Medulla oblongata (tissue), 1 donor: ENCODE results near the gene POFUT2.

ENCODE experiments used
- DNase-seq: peaks from one replicate; pipeline ENCODE4 v3.0.0-alpha.2; 2015; ENCODE audit errors: extremely low spot score

POFUT2 gene

DNA sequence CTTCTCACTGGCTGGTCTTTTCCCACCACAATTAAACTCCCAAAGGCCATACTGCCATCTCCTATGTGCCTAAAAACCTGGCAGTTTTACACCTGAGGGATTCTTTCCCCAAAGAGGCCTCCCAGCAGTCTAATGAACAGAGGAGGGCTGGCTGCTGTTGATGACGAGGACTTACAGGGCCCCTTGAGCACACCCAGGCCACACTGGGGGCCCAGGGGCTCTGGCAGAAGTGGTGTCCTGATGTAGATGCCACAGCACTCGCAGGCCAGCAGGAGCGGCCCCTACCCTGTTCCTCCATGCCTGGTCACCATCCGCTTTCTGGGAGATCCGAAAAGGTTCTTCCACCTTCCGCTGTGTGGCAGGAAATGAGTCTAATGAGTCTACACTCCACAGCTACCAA, 24.2 kb downstream of the POFUT2 start:
- DNase-seq = no peak

- no peak for DNase-seq
Measured at GRCh38 chr21:45262616-45263015, 25.1 kb downstream of the POFUT2 start.

- no peak for DNase-seq
Measured at GRCh38 chr21:45262041-45262581, 25.6 kb downstream of the POFUT2 start.

DNA sequence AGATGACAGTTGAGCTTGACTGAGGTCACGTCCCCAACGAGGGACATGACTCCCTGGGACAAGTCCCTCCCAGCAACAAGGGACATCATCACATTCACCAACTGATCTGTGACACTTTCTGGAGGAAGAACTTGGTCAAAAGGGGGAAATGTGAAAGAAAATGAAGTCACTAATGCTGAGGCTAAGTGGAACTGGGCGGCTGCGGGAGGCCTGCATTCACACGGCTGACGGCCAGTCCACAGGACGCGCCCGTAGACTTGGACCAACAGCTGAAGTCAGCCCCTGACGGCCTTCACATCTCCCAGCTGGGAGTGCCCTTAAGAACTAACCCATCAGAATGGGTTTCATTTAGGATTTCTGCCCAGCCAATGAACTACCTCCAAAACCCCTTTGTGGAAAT, 26.6 kb downstream of the POFUT2 start:
- no peak for DNase-seq

GRCh38 chr21:45260191-45260825, 27.4 kb downstream of the POFUT2 start:
- no peak for DNase-seq

GRCh38 chr21:45259206-45259840, 28.4 kb downstream of the POFUT2 start:
- DNase-seq = no peak

DNA sequence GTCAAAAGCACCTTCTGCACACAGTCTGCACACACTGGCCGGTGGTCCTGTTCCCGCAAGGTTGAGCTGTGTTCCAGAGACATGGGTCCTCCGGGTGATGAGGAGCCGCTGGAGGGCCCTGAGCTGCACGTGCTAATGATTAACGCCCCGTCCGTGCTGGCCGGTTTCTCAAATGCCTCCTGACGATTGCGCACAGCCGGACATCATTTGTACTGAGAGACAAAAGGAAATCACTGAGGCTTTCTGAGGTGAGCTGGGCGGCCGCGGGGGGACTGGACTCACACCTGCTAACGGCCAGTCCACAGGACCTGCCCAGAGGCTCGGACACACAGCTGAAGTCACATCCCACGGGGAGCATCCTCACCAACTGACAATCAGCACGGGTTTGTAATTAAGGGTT, 29.2 kb downstream of the POFUT2 start:
- DNase-seq = no peak

DNA sequence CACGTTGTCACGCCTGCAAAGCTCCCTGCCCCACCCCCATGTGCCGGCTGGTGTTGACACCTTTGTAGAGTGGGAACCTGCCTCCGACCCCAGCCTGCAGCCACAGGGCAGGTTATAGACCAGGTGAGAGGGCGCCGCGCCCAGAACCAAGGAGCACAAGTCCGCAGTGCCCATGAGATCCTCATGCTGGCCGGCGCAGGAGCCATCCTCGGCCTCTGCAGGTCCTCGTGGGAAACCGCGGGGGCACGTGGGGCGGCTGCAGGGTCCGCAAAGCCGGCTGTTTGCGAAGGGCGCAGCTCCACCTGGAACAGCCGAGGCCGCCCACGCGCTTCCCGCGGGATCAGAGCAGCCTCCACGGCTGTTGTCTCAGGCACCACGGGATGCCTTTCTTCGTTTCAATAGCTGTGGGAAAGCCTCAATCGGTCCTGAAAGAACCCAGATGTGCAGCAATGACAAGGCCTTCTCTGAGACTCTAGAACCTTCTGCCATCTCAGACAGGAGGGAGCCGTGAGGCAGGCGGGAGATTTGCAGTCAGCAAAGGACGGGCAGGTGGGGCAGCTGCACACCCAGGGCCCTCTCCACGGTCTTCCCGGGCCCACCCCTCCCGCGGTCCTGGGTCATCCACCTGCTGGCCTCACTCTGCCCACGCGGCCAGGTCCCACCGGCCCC, 29.9 kb downstream of the POFUT2 start:
- DNase-seq = no peak

- no peak for DNase-seq
Measured at GRCh38 chr21:45256912-45257672, 30.6 kb downstream of the POFUT2 start.

DNA sequence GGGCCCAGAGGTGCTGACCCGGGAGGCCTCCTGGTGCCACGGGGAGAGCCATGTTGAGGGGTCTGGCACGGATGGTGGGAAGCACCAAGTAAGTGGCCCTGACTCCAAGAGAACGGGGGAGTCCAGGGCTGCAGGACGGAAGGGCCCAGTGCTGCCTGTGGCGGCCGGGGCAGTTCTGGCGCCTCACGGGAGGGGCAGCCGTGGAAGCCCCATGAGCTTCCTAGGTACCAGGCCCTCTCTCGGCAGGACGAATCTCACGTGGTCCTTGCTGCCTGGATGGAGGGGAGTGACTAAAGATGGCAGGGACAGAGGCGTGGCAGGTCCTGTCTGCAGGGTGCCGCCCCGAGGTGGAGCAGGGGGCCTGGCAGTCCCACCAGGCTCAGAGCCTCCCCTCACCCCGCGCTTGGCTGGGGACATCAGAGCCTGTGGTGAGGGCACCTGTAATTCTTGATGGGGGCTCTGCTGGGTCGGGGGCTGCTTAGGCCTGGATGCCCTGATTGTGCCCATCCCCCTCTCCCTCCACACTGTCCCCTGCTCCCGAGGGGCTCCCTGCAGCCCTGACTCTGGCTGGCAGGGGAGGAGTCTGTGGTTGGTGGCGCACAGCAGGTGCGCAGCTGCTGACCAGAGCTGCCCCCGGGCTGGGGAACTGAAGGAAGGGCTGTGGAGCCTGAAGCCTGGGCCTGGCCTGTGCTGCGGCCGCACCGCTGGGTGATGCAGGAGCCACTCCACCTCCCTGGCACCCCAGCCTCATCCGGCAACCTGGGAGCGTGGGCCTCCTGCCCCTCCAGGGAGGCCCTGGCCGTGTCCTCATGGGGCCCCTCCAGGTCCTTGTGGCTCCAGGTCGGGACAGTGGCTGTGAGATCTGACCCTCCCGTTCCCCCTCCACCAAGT, 31.4 kb downstream of the POFUT2 start:
- no peak for DNase-seq

DNA sequence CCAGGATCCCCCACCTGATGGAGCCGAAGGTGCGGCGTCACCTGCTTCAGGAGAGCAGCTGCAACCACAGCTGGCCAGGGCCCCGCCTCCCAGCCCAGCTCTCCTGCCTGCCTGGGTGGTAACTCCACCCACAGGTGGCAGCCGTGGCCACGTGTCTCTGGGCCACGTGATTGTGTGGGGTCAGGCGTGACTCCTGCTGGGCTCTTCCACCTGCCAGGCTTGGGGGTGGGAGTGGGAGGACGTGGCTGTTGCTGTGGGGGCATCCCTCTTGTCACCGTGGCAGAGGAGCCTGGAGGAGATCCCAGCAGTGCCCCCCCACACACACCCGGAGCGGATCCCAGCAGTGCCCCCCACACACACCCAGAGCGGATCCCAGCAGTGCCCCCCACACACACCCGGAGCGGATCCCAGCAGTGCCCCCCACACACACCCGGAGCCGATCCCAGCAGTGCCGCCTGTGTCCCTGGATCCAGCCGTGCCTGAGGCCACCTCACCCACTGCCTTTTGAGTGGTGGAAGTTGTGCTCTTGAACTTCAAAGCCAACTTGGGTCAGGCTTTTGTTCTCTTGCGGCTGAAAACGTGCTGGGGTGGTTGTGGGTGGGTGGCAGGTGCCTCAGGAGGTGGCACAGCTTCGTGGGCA, 32.2 kb downstream of the POFUT2 start:
- no peak for DNase-seq

GRCh38 chr21:45254460-45254930, 33.2 kb downstream of the POFUT2 start:
- no peak for DNase-seq

DNA sequence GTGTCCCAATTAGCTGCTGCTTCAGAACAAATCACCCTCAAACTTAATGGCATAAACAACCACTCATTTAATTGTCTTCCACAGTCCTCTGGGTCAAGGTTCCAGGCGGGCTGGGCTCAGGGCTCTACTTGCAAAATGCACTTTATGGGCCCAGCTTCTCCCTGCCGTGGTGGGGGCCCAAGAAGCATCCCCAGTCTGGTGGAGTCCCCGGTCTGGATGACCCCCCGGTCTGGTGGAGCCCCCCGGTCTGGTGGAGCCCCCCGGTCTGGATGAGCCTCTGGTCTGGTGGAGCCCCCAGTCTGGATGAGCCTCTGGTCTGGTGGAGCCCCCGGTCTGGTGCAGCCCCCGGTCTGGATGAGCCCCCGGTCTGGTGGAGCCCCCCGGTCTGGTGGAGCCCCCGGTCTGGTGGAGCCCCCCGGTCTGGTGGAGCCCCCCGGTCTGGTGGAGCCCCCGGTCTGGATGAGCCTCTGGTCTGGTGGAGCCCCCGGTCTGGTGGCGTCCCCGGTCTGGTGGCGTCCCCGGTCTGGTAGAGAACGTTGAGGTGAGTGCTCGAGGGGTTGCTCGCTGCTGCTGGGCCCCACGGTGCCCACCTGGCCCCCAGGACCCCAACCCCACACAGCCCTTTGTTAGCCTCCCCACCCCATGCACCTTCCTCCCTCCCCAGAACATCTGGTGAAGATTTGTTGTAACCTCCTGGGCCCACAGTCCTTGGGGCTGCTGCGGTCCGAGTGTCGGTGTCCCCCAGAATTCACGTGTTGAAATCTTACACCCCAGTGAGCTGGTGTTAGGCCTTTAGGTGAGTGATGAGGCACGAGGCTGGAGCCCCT, 33.8 kb downstream of the POFUT2 start:
- DNase-seq = no peak

DNA sequence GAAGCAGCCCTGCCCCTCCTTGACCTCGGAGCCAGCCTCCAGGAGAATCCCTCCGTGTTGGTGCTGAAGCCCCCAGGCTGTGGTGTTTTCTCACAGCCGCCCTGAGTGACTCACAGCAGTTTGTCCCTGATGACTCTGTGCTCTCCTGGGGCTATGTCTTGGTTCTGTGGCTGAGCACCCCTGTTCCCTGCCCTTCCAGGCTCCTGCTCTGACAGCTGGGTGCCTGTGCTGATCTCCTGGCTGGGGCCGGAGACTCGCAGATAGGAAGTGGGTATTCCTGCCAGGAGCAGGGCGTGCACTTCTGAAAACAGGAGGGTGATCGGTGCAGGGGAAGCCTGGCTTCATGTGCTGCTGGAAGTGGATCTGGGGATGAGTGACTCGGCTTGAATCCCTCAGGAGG, 34.5 kb downstream of the POFUT2 start:
- DNase-seq = no peak

DNA sequence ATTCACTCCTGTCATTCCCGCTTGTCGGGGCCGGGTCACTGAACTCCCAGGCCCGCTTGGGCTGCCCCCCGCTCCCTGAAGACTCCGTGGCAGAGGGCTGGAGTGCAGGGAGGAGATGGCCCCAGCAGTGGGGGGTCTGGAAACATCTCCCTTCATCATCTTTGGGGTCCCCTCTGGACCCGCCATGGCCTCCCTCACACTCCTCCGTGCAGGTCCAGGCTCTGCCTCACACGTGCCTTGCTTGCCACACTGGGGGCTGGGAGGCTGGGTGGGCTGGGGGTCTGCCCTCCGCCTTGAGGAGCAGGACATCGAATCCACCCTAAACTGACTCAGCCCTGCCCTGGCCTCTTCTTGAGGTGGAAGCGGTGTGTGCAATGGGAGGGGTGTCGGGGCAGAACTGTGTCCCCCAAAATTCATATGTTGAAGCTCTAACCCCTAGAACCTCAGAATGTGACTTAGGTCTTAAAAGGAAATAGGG, 35.2 kb downstream of the POFUT2 start:
- no peak for DNase-seq

DNA sequence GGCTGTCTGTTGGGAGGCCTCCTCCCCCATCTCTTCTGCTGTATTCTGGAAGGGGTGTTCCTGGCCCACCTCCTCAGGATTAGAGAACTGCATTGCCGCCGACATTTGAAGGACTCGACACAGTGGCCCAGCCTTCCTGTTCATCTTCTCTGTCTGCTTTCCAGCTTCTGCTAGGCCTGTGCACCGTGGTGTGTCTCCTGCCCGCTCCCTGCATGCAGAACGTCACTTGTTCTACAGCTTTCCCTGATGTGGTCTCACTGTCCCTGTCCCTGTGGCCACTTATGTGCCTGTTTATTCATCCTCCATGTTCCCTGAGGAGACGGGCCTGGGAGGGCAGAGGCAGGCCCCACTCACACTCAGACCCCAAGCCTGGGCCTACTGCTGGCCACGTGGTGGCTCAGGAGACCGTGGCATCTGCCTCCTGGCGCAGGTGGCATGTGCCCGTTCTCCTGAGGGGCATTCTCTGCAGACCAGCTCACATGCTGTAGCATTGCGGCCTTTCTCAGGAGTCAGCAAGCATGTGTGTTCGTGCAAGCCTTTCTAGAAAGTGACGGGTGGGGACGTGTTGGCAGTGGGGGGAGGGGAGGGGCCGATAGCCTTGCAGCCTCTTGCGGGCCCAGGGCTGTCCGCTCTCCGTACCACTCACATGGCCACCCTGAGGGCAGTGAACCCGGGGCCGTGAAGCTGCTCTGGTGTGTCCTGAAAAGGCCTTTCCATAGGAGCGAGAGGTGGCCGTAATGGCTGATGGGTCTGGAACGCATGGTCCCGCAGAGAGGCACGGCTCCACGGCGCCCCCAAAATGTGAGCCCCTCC, 35.9 kb downstream of the POFUT2 start:
- DNase-seq = no peak

- DNase-seq = no peak
Measured at GRCh38 chr21:45250914-45251634, 36.6 kb downstream of the POFUT2 start.

DNA sequence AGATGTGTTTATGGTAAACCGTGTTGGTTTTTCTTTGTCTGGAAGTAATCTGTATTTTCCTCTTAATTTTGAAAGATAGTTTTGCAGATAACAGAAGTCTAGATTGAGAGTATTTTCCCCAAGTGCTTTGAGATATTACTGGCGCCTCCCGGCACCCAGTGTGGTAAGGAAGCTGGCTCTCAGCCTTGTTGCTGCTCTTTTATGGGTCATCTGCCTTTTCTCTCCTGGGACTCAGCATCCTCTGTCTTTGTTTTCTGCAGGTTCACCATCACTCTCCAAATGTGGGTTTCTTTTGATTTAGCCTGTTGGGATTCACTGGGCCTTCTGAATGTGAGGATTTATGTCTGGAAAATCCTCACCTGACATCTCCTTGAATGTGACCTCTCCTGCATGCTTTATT, 37.4 kb downstream of the POFUT2 start:
- DNase-seq = no peak
